Stimulated activated CD4-positive, alpha-beta T cell treated with anti-CD3 and anti-CD28 coated beads, TNF-alpha, amount 100 ng/mL, for 1 hour (primary cell): ENCODE data around the gene CERS5.

Experiments
- DNase-seq, 3 donors: peaks; one replicate each; pipeline ENCODE4 v3.0.0-alpha.2; 2020; ENCODE audit warnings: low read depth in 3 of 3, low spot score in 1 of 3

CERS5 gene

GRCh38 chr12:50079771-50080170 lies 87.4 kb downstream of the CERS5 start:
- no peak for DNase-seq
